NT2/D1 (cell line): ENCODE results near the gene RFC2.

Experiments used
- DNase-seq: peaks from one replicate; pipeline ENCODE4 v3.0.0-alpha.2; 2011; ENCODE audit warnings: low read depth, low spot score
- H3K27me3 ChIP-seq: 2 replicates; pipeline ENCODE4 v1.6.0; 2011; ENCODE audit warnings: mild to moderate bottlenecking; ENCODE audit not compliant: insufficient read length, insufficient read depth
- H3K36me3 ChIP-seq: 2 replicates; pipeline ENCODE4 v1.6.1; 2011; ENCODE audit warnings: mild to moderate bottlenecking, low read length, mixed read lengths; ENCODE audit not compliant: insufficient read depth, insufficient read length
- H3K4me1 ChIP-seq: 2 replicates; pipeline ENCODE4 v1.5.1; 2011; ENCODE audit not compliant: insufficient read depth, insufficient read length
- H3K4me3 ChIP-seq: 2 replicates; pipeline ENCODE4 v1.5.1; 2011; ENCODE audit warnings: low read depth; ENCODE audit not compliant: insufficient read length
- H3K9ac ChIP-seq: 2 replicates; pipeline ENCODE4 v1.6.0; 2011; ENCODE audit warnings: low read depth; ENCODE audit not compliant: insufficient read length
- H3K9me3 ChIP-seq: 2 replicates; pipeline ENCODE4 v1.5.1; 2011; ENCODE audit warnings: mild to moderate bottlenecking, low read length; ENCODE audit not compliant: insufficient read depth
- SUZ12 ChIP-seq: IDR thresholded peaks from 2 replicates; pipeline ENCODE4 v1.6.1; 2011; ENCODE audit not compliant: insufficient read length, insufficient read depth; ENCODE audit errors: extremely low read depth
- YY1 ChIP-seq: IDR thresholded peaks from 2 replicates; pipeline ENCODE4 v1.6.1; 2011; ENCODE audit not compliant: insufficient read length, insufficient read depth
- ZNF274 ChIP-seq: IDR thresholded peaks from 2 replicates; pipeline ENCODE4 v1.6.1; 2011; ENCODE audit warnings: mild to moderate bottlenecking, low read depth, low read length

Gene RFC2

DNA sequence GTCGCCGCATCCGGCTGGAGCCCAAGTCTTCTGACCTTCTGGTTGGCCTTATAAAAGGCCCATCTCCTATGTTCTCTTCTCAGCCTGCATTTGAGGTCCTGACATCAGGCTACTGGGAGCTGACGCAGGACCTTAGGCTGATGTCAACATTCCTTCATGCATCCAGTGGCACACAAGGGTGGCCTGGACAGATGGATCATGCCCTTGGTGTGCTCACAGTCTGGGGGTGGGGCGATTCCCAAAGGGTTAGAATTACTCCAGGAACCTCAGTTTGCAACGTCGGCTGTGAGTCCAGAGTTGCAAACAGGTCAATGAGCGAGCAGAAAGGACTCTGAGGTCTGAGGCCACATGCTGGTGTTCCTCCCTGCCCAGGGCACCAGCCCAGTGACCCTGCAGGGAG is 26.8 kb upstream of the RFC2 start:
- H3K27me3 ChIP-seq, result peaks cover 2% of the 10 kb centered on the region
- no peak overlapping the region for H3K9ac ChIP-seq
- H3K36me3 ChIP-seq, result no peaks in the 10 kb centered on the region
- H3K4me1 ChIP-seq, result peaks cover 14% of the 10 kb centered on the region
- no peak for TF ChIP-seq YY1
- no peak for TF ChIP-seq ZNF274
- no peak for TF ChIP-seq SUZ12
- DNase-seq, result no peak
- H3K9me3 ChIP-seq, result no peaks in the 10 kb centered on the region
- no peak overlapping the region for H3K4me3 ChIP-seq

DNA sequence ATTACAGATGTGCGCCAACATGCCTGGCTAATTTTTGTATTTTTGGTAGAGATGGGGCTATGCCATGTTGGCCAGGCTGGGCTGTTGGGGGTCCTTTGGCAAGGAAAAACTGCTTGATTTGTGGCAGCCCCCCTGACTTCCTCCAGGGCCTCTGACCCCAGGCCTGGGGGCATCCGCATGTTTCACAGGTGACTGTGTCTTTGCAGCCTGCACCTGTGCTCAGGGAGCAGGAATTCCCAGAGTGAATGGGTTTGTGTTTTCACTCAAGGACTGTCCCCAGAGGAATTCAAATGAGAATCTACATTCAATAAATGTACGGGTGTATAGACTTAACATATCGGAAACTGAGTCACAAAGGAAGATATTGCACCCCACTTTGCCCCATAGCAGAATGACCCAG is 23.4 kb upstream of the RFC2 start:
- no peak for DNase-seq
- no peak overlapping the region for H3K4me3 ChIP-seq
- no peak overlapping the region for H3K9ac ChIP-seq
- no peaks in the 10 kb centered on the region for H3K27me3 ChIP-seq
- no peaks in the 10 kb centered on the region for H3K9me3 ChIP-seq
- peaks cover 10% of the 10 kb centered on the region for H3K4me1 ChIP-seq
- TF ChIP-seq YY1 (no peak), SUZ12 (no peak), ZNF274 (no peak)
- no peaks in the 10 kb centered on the region for H3K36me3 ChIP-seq

DNA sequence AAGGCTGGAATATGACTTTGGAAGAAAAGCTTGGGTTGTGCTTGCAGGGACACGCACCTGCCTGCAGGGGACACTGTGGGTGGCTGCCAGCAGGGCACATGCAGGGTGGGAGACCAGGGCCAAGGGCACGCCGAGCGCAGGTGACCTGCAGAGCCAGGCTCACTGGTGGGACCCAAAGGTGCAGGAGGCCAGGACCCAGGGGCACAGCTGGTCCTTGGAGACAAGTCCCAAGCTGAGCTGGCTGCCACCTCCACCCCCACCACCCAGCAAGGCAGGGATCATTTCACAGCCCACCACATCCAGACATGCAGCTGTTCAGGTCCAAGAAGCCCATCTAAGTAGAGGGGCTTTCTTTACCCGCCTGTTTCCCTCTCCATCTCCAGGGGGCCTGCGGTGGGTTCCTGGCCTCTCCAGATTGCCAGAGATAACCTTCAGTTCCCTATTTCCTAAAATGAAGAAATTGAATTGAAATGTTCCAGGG is 21.2 kb upstream of the RFC2 start:
- H3K9ac ChIP-seq, result no peak overlapping the region
- no peaks in the 10 kb centered on the region for H3K9me3 ChIP-seq
- DNase-seq, result no peak
- peaks cover 5% of the 10 kb centered on the region for H3K4me1 ChIP-seq
- no peak for TF ChIP-seq SUZ12
- TF ChIP-seq YY1, result no peak
- no peak for TF ChIP-seq ZNF274
- no peak overlapping the region for H3K4me3 ChIP-seq
- no peaks in the 10 kb centered on the region for H3K27me3 ChIP-seq
- no peaks in the 10 kb centered on the region for H3K36me3 ChIP-seq

DNA sequence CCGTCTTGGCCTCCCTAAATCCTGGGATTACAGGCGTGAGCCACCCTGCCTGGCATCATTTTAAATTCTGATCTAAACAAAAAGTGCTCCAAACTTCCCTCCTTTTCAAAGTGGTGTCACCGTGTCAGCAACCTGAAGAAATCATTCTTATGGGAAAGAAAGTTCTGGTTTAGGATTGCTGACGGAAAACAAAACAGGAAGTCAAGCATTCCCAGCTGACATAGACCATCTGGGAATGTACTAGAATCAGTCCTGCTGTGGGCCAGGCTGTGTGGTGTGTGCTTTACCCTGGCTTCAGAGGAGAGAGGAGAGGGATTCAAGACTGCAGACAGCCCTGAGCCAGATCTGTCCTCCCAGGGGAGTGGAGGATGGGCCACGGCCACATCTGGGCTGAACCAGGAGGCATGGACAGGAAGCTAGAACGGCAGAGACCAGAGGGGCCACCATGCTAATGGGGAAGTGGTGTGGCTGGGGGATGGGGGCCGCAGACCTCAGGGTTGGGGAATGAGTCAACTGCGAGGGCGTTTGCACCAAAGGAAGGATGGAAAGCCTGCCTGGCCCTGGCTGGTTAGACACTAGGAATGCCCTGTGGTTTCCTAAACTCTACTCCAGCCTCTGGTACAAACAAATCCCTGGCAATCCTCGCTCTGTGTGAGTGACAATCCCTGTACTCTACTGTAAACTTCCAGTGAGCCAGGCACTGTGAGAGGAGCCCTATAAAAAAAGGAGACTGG is 18.3 kb upstream of the RFC2 start:
- Histone ChIP-seq H3K36me3 (no peaks in the 10 kb centered on the region), H3K4me3 (no peak overlapping the region), H3K9me3 (no peaks in the 10 kb centered on the region), H3K27me3 (no peaks in the 10 kb centered on the region), H3K4me1 (peaks cover 5% of the 10 kb centered on the region), H3K9ac (peak overlapping the region; percentile 50)
- DNase-seq, result peak; percentile 74
- TF ChIP-seq SUZ12 (no peak), ZNF274 (no peak), YY1 (no peak)

DNA sequence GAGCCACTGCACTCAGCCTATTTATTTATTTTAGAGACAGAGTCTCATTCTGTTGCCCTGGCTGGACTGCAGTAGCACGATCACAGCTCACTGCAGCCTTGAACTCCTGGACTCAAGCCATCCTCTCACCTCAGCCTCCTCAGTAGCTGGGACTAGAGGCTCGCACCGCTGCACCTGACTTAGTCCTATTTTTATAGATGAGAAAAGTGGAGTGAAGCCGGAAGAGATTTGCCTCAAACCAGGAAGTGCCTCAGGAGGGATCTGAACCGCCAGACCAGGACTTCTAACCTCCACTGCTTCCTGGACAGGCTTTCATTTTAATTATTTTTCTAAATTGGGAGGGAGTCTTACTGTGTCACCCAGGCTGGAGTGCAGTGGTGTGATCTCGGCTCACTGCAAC is 17.5 kb upstream of the RFC2 start:
- no peak for TF ChIP-seq ZNF274
- H3K27me3 ChIP-seq, result no peaks in the 10 kb centered on the region
- H3K4me3 ChIP-seq, result no peak overlapping the region
- DNase-seq, result no peak
- H3K9me3 ChIP-seq, result no peaks in the 10 kb centered on the region
- H3K9ac ChIP-seq, result no peak overlapping the region
- H3K36me3 ChIP-seq, result no peaks in the 10 kb centered on the region
- H3K4me1 ChIP-seq, result peaks cover 4% of the 10 kb centered on the region

DNA sequence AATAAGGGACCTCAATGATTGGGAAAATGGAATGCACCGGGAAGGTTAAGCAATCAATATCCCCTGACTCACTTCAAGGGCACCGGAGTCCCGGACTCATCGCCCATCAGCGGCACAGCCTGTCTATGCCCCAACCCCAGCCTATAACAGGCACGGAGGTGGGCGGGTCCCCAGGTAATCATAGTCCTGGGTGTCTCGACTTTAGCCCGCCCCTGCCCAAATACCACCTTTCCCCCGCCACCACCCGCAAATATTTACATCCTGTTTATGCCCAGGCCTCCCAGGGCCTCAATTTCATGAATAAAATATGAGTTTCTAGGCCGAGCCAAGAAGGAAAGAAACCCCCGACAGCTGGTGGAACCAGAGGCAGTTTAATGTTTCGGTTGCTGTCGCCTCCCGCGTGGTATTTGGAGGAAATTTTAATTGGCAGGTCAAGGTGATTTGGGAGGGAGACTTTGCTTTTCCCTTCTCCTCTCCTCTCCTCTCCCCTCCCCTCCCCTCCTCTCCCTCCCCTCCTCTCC is 15.6 kb upstream of the RFC2 start:
- Histone ChIP-seq H3K9ac (no peak overlapping the region), H3K9me3 (no peaks in the 10 kb centered on the region), H3K27me3 (no peaks in the 10 kb centered on the region), H3K4me1 (no peaks in the 10 kb centered on the region), H3K4me3 (peak overlapping the region; percentile 3), H3K36me3 (no peaks in the 10 kb centered on the region)
- TF ChIP-seq SUZ12 (no peak), ZNF274 (no peak), YY1 (no peak)
- no peak for DNase-seq

DNA sequence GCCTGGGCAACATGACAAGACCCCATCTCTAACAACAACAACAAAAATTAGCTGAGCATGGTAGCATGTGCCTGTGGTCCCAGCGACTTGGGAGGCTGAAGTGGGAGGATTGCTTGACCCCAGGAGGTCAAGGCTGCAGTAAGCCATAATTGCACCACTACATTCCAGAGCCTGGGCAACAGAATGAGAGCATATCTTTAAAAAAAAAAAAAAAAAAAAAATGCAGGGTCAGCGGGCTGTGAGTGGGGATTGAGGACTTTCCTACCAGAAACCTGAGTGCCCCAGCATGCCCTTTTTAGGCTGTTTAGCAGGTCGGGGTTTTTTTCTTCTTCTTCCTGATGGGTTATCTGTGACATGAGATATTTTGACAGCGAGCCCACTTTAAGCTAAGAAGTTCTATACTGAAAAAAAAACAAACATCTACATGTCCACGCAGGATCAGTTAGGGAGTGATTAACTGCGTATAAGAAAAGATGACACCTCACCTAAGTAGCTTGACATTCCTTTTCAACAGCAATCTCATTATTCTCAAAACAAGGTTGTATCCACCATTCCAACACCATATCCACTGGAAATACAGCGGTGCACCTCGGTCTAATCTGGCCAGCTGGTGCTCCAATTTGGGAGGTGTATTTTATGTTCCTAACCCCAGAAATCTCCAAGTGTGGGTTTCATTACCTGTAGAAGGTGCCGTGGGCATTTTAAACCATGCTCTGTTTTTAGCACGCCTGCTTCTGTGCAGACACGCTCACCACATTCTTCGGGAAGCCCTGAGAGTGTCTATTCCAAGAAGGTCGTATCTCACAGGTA is 13.8 kb upstream of the RFC2 start:
- no peak for TF ChIP-seq SUZ12
- TF ChIP-seq YY1, result no peak
- TF ChIP-seq ZNF274, result no peak
- Histone ChIP-seq H3K9me3 (no peaks in the 10 kb centered on the region), H3K4me1 (no peaks in the 10 kb centered on the region), H3K4me3 (no peak overlapping the region), H3K27me3 (no peaks in the 10 kb centered on the region), H3K36me3 (no peaks in the 10 kb centered on the region), H3K9ac (no peak overlapping the region)
- DNase-seq, result no peak
